SU-DHL-6 (cell line): ENCODE results near the gene FBXL20.

Experiments used
- EZH2phosphoT487 ChIP-seq: fragments of 200-600 bp; sonication (generic), shearing (Covaris generic); conservative IDR thresholded peaks from 2 replicates; pipeline ENCODE4 v1.6.1; 2018; ENCODE audit warnings: mild to moderate bottlenecking, antibody characterized with exemption, low read length, moderate library complexity, mixed read lengths
- TF ChIP-seq, protein P1 (sequence below): fragments of 200-600 bp; sonication (generic); IDR thresholded peaks from one replicate; pipeline ENCODE4 v1.5.1; 2017; ENCODE audit warnings: antibody characterized with exemption, mild to moderate bottlenecking, low read length, moderate library complexity; ENCODE audit not compliant: insufficient read depth, poor library complexity, severe bottlenecking

DNA sequence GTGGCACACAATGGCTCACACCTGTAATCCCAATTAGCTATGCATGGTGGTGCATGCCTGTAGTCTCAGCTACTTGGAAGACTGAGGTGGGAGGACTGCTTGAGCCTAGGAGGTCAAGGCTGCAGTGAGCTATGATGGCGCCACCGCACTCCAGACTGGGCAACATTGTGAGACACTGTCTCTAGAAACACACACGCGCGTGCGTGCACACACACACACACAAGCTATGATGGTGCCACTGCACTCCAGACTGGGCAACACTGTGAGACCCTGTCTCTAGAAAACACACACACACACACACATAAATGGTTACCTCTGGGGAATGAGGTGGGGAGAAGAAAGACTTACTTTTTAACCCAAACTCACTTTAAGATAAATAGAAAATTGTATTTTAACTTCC lies 16.4 kb downstream of the FBXL20 start:
- TF ChIP-seq, protein P1, sequence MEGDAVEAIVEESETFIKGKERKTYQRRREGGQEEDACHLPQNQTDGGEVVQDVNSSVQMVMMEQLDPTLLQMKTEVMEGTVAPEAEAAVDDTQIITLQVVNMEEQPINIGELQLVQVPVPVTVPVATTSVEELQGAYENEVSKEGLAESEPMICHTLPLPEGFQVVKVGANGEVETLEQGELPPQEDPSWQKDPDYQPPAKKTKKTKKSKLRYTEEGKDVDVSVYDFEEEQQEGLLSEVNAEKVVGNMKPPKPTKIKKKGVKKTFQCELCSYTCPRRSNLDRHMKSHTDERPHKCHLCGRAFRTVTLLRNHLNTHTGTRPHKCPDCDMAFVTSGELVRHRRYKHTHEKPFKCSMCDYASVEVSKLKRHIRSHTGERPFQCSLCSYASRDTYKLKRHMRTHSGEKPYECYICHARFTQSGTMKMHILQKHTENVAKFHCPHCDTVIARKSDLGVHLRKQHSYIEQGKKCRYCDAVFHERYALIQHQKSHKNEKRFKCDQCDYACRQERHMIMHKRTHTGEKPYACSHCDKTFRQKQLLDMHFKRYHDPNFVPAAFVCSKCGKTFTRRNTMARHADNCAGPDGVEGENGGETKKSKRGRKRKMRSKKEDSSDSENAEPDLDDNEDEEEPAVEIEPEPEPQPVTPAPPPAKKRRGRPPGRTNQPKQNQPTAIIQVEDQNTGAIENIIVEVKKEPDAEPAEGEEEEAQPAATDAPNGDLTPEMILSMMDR: no peak
- TF ChIP-seq EZH2phosphoT487: no peak
